ENCODE results near the gene SDK1.

DNA sequence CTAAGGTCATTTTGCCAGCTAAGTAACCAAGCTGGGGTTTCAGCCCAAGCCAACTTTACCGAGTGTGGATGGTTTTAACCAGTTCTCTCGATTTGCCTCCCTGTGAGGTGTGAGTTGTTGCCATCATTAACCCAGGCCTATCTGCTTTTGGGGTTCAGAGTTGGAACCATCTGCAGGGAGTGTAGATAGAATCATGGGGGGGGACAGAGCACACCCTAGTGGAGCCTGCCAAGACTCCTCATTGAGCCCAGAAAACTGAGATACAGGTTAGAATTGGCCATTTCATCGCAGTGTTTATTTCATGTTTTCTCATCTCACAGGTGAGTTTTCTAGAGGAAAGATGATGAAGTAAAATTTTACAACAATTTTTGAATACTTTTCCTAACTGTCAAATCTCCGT is 133.6 kb downstream of the SDK1 start:
- TF ChIP-seq, protein P1, sequence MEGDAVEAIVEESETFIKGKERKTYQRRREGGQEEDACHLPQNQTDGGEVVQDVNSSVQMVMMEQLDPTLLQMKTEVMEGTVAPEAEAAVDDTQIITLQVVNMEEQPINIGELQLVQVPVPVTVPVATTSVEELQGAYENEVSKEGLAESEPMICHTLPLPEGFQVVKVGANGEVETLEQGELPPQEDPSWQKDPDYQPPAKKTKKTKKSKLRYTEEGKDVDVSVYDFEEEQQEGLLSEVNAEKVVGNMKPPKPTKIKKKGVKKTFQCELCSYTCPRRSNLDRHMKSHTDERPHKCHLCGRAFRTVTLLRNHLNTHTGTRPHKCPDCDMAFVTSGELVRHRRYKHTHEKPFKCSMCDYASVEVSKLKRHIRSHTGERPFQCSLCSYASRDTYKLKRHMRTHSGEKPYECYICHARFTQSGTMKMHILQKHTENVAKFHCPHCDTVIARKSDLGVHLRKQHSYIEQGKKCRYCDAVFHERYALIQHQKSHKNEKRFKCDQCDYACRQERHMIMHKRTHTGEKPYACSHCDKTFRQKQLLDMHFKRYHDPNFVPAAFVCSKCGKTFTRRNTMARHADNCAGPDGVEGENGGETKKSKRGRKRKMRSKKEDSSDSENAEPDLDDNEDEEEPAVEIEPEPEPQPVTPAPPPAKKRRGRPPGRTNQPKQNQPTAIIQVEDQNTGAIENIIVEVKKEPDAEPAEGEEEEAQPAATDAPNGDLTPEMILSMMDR (IDR thresholded peaks at IDR 0.05): no peak
- TF ChIP-seq POLR2A (IDR thresholded peaks at IDR 0.05) (no peak), POLR2AphosphoS5 (IDR thresholded peaks at IDR 0.05) (no peak), EP300 (IDR thresholded peaks at IDR 0.05) (no peak)
